GM12891 (cell line): ENCODE results near the gene STRADB.

Experiments used
- POLR2A ChIP-seq: IDR thresholded peaks from 2 replicates; pipeline ENCODE4 v1.6.1; 2011; ENCODE audit warnings: low read depth, low read length, control low read depth
- POLR2AphosphoS5 ChIP-seq: IDR thresholded peaks from 2 replicates; pipeline ENCODE4 v1.6.1; 2011; ENCODE audit warnings: low read depth, low read length, control low read depth
- TAF1 ChIP-seq: IDR thresholded peaks from 2 replicates; pipeline ENCODE4 v1.6.1; 2011; ENCODE audit warnings: low read depth, low read length, control low read depth

GRCh38 chr2:201430839-201431238, 20.7 kb upstream of the STRADB start:
- TF ChIP-seq POLR2A (no peak), POLR2AphosphoS5 (no peak), TAF1 (no peak)
